ENCODE data around the gene LEKR1. TPM values are rescaled to one million over a fixed set of nuclear protein-coding genes. Genes with fewer than 3 reads are reported as not detected.

LEKR1 gene
- polyA plus RNA-seq, 1 donor from 2014 or later, result 2.7 TPM

GRCh38 chr3:157071744-157072525 is 245.8 kb downstream of the LEKR1 start:
- Histone ChIP-seq H3K9ac (ENCODE audit: low read length) (no peak overlapping the region), H3K9me2 (ENCODE audit: insufficient read depth, low read length) (no peaks in the 10 kb centered on the region), H3K9me3 (ENCODE audit: low read length) (no peaks in the 10 kb centered on the region), H3K36me3 (ENCODE audit: insufficient read depth, low read length) (no peaks in the 10 kb centered on the region), H2AFZ (ENCODE audit: low read depth, low read length) (no peak overlapping the region), H3K79me2 (replicated peaks; ENCODE audit: insufficient read depth, low read length) (no peaks in the 10 kb centered on the region), H3K27ac (ENCODE audit: low read length) (no peak overlapping the region), H4K20me1 (ENCODE audit: insufficient read depth) (no peaks in the 10 kb centered on the region), H3K27me3 (ENCODE audit: insufficient read depth, low read depth, low read length) (no peaks in the 10 kb centered on the region), H3K4me3 (ENCODE audit: low read length) (no peak overlapping the region), H3K4me2 (ENCODE audit: low read length) (no peak overlapping the region), H3F3A (ENCODE audit: insufficient read depth, low read length, poor library complexity, severe bottlenecking) (no peaks in the 10 kb centered on the region)
- no peak for TF ChIP-seq EP300 (conservative IDR thresholded peaks at IDR 0.05; ENCODE audit: poor library complexity, severe bottlenecking)
- TF ChIP-seq POLR2AphosphoS5 (IDR thresholded peaks at IDR 0.05), result no peak
- TF ChIP-seq EZH2 (IDR thresholded peaks at IDR 0.05; ENCODE audit: borderline replicate concordance, insufficient read depth, low read length, poor library complexity, severe bottlenecking), result no peak

GRCh38 chr3:157073810-157074209 is 247.7 kb downstream of the LEKR1 start:
- no peaks in the 10 kb centered on the region for H3F3A ChIP-seq (ENCODE audit: insufficient read depth, low read length, poor library complexity, severe bottlenecking)
- no peak for TF ChIP-seq EZH2 (IDR thresholded peaks at IDR 0.05; ENCODE audit: borderline replicate concordance, insufficient read depth, low read length, poor library complexity, severe bottlenecking)
- TF ChIP-seq CTCF (IDR thresholded peaks at IDR 0.05; ENCODE audit: poor library complexity, severe bottlenecking), result no peak
- TF ChIP-seq MXI1 (conservative IDR thresholded peaks at IDR 0.05; ENCODE audit: poor library complexity, severe bottlenecking), result no peak
- no peak for TF ChIP-seq SMC3 (conservative IDR thresholded peaks at IDR 0.05; ENCODE audit: poor library complexity)
- TF ChIP-seq, protein P1, sequence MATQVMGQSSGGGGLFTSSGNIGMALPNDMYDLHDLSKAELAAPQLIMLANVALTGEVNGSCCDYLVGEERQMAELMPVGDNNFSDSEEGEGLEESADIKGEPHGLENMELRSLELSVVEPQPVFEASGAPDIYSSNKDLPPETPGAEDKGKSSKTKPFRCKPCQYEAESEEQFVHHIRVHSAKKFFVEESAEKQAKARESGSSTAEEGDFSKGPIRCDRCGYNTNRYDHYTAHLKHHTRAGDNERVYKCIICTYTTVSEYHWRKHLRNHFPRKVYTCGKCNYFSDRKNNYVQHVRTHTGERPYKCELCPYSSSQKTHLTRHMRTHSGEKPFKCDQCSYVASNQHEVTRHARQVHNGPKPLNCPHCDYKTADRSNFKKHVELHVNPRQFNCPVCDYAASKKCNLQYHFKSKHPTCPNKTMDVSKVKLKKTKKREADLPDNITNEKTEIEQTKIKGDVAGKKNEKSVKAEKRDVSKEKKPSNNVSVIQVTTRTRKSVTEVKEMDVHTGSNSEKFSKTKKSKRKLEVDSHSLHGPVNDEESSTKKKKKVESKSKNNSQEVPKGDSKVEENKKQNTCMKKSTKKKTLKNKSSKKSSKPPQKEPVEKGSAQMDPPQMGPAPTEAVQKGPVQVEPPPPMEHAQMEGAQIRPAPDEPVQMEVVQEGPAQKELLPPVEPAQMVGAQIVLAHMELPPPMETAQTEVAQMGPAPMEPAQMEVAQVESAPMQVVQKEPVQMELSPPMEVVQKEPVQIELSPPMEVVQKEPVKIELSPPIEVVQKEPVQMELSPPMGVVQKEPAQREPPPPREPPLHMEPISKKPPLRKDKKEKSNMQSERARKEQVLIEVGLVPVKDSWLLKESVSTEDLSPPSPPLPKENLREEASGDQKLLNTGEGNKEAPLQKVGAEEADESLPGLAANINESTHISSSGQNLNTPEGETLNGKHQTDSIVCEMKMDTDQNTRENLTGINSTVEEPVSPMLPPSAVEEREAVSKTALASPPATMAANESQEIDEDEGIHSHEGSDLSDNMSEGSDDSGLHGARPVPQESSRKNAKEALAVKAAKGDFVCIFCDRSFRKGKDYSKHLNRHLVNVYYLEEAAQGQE (IDR thresholded peaks at IDR 0.05; ENCODE audit: borderline replicate concordance), result no peak
- TF ChIP-seq TAF1 (IDR thresholded peaks at IDR 0.05; ENCODE audit: low read depth), result no peak
- no peak for TF ChIP-seq RAD21 (conservative IDR thresholded peaks at IDR 0.05)
- no peak overlapping the region for H3K4me2 ChIP-seq (ENCODE audit: low read length)
- H2AFZ ChIP-seq (ENCODE audit: low read depth, low read length), result no peak overlapping the region
- no peaks in the 10 kb centered on the region for H3K36me3 ChIP-seq (ENCODE audit: insufficient read depth, low read length)
- no peaks in the 10 kb centered on the region for H3K9me3 ChIP-seq (ENCODE audit: low read length)
- H3K27ac ChIP-seq (ENCODE audit: low read length), result no peak overlapping the region
- H4K20me1 ChIP-seq (ENCODE audit: insufficient read depth), result no peaks in the 10 kb centered on the region
- no peaks in the 10 kb centered on the region for H3K9me2 ChIP-seq (ENCODE audit: insufficient read depth, low read length)
- H3K79me2 ChIP-seq (replicated peaks; ENCODE audit: insufficient read depth, low read length), result no peaks in the 10 kb centered on the region
- no peaks in the 10 kb centered on the region for H3K27me3 ChIP-seq (ENCODE audit: insufficient read depth, low read depth, low read length)
- H3K4me3 ChIP-seq (ENCODE audit: low read length), result no peak overlapping the region
- H3K9ac ChIP-seq (ENCODE audit: low read length), result no peak overlapping the region

Measured in neural cell (in vitro differentiated cells).